A549 (cell line): ENCODE measurements around the gene SPEF1.

Source experiments
- BHLHE40 ChIP-seq: IDR thresholded peaks from 2 replicates; pipeline ENCODE4 v1.6.1; 2012; ENCODE audit warnings: low read depth, low read length, inconsistent platforms
- JUN ChIP-seq, 2 experiments: fragments of >200 bp; sonication (Bioruptor Twin); formaldehyde crosslinking; IDR thresholded peaks; 2 replicates in 1 of 2; 3 replicates in 1 of 2; pipeline ENCODE4 v1.6.1; 2016 to 2017
- MAZ ChIP-seq: fragments of 150-350 bp; IDR thresholded peaks from 2 replicates; pipeline ENCODE4 v1.6.1; 2014; ENCODE audit warnings: antibody characterized with exemption, low read depth, low read length, borderline replicate concordance
- TF ChIP-seq, protein P1 (sequence below): fragments of 450-650 bp; IDR thresholded peaks from 2 replicates; pipeline ENCODE4 v1.6.1; 2014; ENCODE audit warnings: antibody characterized with exemption

DNA sequence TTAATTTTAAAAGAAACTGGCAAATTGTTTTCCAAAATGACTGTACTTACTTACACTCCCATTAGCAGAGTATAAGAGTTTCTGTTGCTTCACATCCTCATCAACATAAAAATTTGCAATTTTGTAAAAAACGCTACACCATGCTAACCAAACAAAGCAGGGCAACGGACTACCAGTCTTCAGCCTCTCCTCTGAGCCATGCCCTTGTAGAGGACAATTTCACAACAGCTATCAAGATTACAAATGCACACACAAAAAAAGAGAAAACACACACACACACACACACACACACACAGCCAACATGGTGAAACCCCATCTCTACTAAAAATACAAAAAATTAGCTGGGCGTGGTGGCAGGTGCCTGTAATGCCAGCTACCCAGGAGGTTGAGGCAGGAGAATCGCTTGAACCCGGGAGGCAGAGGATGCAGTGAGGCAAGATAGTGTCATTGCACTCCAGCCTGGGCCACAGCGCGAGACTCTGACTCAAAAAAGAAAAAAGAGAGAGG, 9.6 kb downstream of the SPEF1 start:
- no peak for TF ChIP-seq JUN (IDR thresholded peaks at IDR 0.05)
- TF ChIP-seq, protein P1, sequence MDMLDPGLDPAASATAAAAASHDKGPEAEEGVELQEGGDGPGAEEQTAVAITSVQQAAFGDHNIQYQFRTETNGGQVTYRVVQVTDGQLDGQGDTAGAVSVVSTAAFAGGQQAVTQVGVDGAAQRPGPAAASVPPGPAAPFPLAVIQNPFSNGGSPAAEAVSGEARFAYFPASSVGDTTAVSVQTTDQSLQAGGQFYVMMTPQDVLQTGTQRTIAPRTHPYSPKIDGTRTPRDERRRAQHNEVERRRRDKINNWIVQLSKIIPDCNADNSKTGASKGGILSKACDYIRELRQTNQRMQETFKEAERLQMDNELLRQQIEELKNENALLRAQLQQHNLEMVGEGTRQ, result no peak
- no peak for TF ChIP-seq MAZ
- no peak for TF ChIP-seq BHLHE40
